GM12878 (cell line): Measurements from ENCODE around the gene MOXD1. TPM values are rescaled to one million over a fixed set of nuclear protein-coding genes. Genes with fewer than 3 reads are reported as not detected.

Source experiments
- ASH2L ChIP-seq: fragments of 300-600, 200-600 bp; sonication (generic); IDR thresholded peaks from 2 replicates; pipeline ENCODE4 v1.6.1; 2017; ENCODE audit warnings: low read depth, mild to moderate bottlenecking, borderline replicate concordance
- BMI1 ChIP-seq: fragments of 450-650 bp; IDR thresholded peaks from 2 replicates; pipeline ENCODE4 v1.6.1; 2016; ENCODE audit warnings: mild to moderate bottlenecking, moderate library complexity, borderline replicate concordance
- CTCF ChIP-seq, 3 experiments: IDR thresholded peaks in 2 of 3; conservative IDR thresholded peaks in 1 of 3; 2 replicates each; pipeline ENCODE4 v1.5.1; 2011; ENCODE audit warnings: low read depth in 3 of 3, low read length in 3 of 3, mild to moderate bottlenecking in 3 of 3, control low read depth in 2 of 3, moderate library complexity in 2 of 3, inconsistent platforms in 1 of 3, mixed read lengths in 1 of 3; ENCODE audit not compliant: control insufficient read depth in 2 of 3, insufficient read depth in 1 of 3; ENCODE audit errors: extremely low read depth in 1 of 3
- ETV6 ChIP-seq, 2 experiments: fragments of 450-650 bp in 1 of 2; IDR thresholded peaks in 1 of 2; conservative IDR thresholded peaks in 1 of 2; 2 replicates each; pipeline ENCODE4 v1.6.1; 2014; ENCODE audit warnings: antibody characterized with exemption in 1 of 2, borderline replicate concordance in 1 of 2, low read depth in 1 of 2, mild to moderate bottlenecking in 1 of 2, moderate library complexity in 1 of 2
- IKZF1 ChIP-seq: fragments of 450-650 bp; conservative IDR thresholded peaks from 2 replicates; pipeline ENCODE4 v1.6.1; 2017; ENCODE audit warnings: antibody characterized with exemption, mild to moderate bottlenecking
- RELA ChIP-seq: fragments of 450-650 bp; IDR thresholded peaks from 2 replicates; pipeline ENCODE4 v1.8.0; 2014; ENCODE audit warnings: borderline replicate concordance; ENCODE audit not compliant: partially characterized antibody
- SMC3 ChIP-seq: IDR thresholded peaks from 2 replicates; pipeline ENCODE4 v1.6.1; 2011; ENCODE audit warnings: low read length, improper control_type of control experiment, borderline replicate concordance
- YY1 ChIP-seq: IDR thresholded peaks from 2 replicates; pipeline ENCODE4 v1.6.1; 2011; ENCODE audit warnings: low read depth, mild to moderate bottlenecking, low read length
- ZNF384 ChIP-seq: IDR thresholded peaks from 2 replicates; pipeline ENCODE4 v1.6.1; 2012; ENCODE audit warnings: low read depth, mild to moderate bottlenecking, low read length, improper control_type of control experiment, borderline replicate concordance
- ZNF622 ChIP-seq: fragments of 450-650 bp; IDR thresholded peaks from 2 replicates; pipeline ENCODE4 v1.6.1; 2017; ENCODE audit warnings: mild to moderate bottlenecking, inconsistent platforms
- polyA plus RNA-seq, 11 experiments: library from polyadenylated mRNA; depleted of rRNA in 4 of 11; unstranded in 6 of 11; stranded (reverse) in 5 of 11; fragments of >200 nt; fragmentation: Nextera tagmentation in 4 of 11; fragmentation: Illumina TruSeq in 1 of 11; extraction: Ambion mirVana in 4 of 11; extraction: Trizol in 1 of 11; gene quantifications; 1 replicate in 1 of 11; 2 replicates in 10 of 11; pipeline versions ENCODE4 v1.2.1 to v1.2.3, GENCODE V29; 2011 to 2016; ENCODE audit warnings: inconsistent platforms in 2 of 11, missing spikeins in 2 of 11, low read depth in 1 of 11
- total RNA-seq, 4 experiments: library from RNA; depleted of rRNA in 3 of 4; stranded (reverse); fragments of >200 nt in 3 of 4; fragmentation: Illumina TruSeq in 1 of 4; extraction: Trizol in 1 of 4; gene quantifications; 2 replicates each; pipeline versions ENCODE4 v1.2.1 to v1.2.3, GENCODE V29; 2013 to 2021

The MOXD1 gene
- total and polyA plus RNA-seq, 10 of the 15 experiments (the other 5 are each of a cell fraction or from before 2014, with no cell fraction given) = 0.03 to 2.1 (median 0.64) TPM

GRCh38 chr6:132300323-132300949 lies 100.8 kb downstream of the MOXD1 start (continued):
- TF ChIP-seq CTCF (IDR thresholded peaks at IDR 0.05 in 2 of 3, conservative IDR thresholded peaks at IDR 0.05 in 1 of 3; ENCODE audit: control insufficient read depth in 2 of 3, extremely low read depth in 1 of 3, insufficient read depth in 1 of 3, low read depth in 3 of 3, low read length in 3 of 3) (peak; percentile 51 to 69 (median 60); a peak in 5 of 6 replicates), IKZF1 (no peak), RELA (no peak), ZNF384 (no peak), YY1 (peak; percentile 33; the same call in 1 of the 2 replicates), ASH2L (no peak), ZNF622 (no peak), SMC3 (peak; percentile 96), BMI1 (no peak), ETV6 (conservative IDR thresholded peaks at IDR 0.05 in 1 of 2, IDR thresholded peaks at IDR 0.05 in 1 of 2; ENCODE audit: borderline replicate concordance in 1 of 2, low read depth in 1 of 2) (no peak)
- TF ChIP-seq, all 136 proteins: peak for 4
